GM19395 (cell line): ENCODE results near the gene KIF25.
"Not testable (repeated sequence)": the region's sequence is repeated elsewhere in the genome, so short reads cannot be mapped to it uniquely, and the experiment has no call there.

ENCODE experiments used
- ATAC-seq: cut with Tn5 transposase; IDR thresholded peaks from one replicate; pipeline ENCODE4 v1.9.1; 2021; ENCODE audit warnings: mild to moderate bottlenecking, moderate library complexity; ENCODE audit not compliant: unreplicated experiment

The KIF25 gene

DNA sequence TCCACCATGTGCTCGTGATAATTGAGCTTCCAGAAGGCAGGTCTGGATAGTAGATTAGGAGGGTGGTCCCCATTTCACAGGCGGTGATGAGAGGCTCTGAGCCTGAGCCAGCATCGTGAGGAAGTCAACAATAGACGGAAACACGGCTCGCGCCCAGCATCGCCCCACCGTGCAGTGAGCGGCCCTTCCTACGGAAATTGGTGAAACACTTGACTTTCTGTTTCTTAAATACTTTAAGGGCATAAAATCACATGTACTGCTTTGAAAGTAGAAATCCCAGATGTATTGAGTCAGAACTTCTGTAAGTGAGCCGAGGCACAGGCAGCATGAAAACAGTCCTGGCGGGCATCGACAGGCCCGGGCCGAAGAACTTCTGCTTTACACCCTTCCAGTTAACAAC, 4.3 kb upstream of the KIF25 start:
- ATAC-seq = no peak

DNA sequence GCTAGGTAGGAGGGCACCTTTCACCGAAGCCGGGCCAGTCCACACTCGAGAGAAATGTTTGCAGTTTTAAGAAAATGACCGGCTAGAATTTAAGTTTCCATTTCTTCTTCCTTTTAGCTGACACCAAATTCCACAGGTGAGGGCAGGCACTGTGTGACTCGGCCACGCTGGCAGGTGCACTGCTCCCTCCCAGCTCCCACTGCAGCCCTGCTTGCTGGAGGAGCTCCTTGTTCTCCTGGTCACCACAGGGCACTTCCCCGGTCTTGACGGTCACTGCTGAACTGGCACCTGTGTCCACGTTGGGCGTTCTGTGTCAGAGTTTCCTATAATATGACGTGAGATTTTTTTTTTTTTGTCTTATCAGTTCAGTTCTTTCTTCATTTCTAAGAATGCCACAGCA, 3.6 kb upstream of the KIF25 start:
- ATAC-seq = no peak

GRCh38 chr6:167995302-167995701, 2.2 kb upstream of the KIF25 start:
- no peak for ATAC-seq

- ATAC-seq = no peak
Measured at GRCh38 chr6:167995731-167996151, 1.7 kb upstream of the KIF25 start.

DNA sequence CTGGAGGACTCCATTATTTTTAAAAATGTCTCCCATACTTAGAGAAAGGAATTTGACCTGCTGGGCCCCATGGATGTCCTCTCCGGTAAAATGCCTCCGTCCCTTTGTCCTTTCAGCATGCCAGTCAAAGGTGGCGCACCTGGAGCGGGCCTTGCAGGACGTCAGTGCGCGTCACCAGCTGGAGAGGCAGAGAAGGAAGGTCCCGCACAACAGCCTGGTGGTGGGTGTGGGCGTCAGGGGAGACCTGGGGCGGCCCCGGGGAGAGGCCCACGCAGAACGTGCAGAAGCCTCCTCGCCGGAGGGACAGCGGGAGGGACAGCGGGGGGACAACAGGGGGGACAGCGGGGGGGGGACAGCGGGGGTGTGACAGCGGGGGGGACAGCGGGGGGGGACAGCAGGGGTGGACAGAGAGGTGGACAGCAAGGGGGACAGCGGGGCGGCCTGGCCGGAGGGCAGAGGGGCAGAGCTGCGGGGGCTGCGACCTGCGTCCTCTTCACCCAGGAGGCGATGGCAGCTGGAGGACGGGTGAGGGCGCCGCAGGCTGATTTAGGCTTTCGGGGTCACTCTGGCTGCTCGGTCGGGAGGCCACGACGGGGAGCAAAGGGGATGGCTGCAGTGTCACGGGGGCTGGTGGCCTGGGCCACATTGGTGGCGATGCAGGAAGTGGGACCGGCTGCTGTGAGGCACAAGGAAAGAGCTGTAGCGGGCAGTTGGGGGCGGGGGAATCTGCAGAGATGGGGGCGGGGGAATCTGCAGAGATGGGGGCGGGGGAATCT, 859 bp upstream of the KIF25 start:
- no peak for ATAC-seq

GRCh38 chr6:167998215-167998614, 744 bp downstream of the KIF25 start:
- no peak for ATAC-seq

DNA sequence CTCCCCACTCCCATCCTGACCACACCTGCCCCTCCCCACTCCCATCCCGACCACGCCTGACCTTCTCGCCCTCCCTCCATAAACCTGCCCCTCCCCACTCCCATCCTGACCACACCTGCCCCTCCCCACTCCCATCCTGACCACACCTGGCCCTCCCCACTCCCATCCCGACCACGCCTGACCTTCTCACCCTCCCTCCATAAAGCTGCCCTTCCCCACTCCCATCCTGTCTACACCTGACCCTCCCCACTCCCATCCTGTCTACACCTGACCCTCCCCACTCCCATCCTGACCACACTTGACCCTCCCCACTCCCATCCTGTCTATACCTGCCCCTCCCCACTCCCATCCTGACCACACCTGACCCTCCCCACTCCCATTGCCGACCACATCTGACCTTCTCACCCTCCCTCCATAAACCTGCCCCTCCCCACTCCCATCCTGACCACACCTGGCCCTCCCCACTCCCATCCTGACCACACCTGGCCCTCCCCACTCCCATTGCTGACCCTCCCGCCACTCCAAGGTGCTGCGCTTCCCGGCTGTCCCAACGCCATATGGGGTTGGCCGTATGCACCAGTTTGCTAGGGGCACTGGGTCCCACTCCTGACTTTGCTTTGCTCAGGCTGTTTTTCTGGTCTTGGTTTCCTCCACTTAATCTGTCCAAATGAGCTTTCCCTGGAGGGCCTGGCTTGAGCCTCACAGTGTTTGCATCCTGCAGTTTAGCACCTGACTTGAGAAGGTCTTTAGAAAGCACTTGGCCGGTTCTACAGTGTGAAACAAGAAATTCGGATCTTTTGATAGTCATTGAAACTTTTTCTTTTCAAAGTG, 2.9 kb downstream of the KIF25 start:
- ATAC-seq = no peak

DNA sequence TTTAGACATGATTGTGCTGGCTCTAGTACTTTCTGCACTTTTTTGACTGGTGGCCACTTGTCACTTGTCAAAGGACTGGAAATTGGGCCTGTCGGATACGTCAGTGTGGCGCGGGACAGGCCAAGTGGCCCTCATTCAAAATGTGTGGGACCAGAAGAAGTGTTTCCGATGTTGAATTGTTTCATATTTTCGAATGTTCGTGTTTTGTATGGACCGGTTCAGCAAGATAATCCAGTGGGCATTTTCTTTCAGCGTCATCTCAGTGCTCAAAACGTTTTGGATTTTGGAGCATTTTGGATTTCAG, 3.5 kb downstream of the KIF25 start:
- ATAC-seq = no peak

DNA sequence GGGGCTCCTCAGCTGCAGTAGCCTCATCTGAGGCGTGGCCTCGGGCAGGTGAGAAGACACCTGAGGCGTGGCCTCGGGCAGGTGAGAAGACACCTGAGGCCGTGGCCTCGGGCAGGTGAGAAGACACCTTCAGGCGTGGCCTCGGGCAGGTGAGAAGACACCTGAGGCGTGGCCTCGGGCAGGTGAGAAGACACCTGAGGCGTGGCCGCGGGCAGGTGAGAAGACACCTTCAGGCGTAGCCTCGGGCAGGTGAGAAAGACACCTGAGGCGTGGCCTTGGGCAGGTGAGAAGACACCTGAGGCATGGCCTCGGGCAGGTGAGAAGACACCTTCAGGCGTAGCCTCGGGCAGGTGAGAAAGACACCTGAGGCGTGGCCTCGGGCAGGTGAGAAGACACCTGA, 4.0 kb downstream of the KIF25 start:
- not testable (repeated sequence) for ATAC-seq

DNA sequence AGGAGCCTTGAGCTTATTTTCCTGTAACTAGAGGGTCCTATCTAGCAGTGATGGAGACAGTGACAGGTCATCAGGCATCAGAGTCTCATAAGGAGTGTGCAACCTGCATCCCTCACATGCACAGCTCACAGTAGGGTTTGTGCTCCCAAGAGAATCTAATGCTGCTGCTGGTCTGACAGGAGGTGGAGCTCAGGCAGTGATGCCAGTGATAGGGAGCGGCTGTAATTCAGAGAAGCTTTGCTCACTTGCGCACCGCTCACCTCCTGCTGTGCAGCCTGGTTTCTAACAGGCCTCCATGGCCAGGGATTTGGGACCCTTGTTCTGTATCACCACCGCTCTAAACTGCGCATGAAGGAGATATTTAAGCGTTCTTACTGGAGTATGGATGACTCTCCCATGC, 5.3 kb downstream of the KIF25 start:
- ATAC-seq = no peak

GRCh38 chr6:168004023-168004422, 6.6 kb downstream of the KIF25 start:
- no peak for ATAC-seq

- ATAC-seq = no peak
Measured at GRCh38 chr6:168004945-168005344, 7.5 kb downstream of the KIF25 start.

DNA sequence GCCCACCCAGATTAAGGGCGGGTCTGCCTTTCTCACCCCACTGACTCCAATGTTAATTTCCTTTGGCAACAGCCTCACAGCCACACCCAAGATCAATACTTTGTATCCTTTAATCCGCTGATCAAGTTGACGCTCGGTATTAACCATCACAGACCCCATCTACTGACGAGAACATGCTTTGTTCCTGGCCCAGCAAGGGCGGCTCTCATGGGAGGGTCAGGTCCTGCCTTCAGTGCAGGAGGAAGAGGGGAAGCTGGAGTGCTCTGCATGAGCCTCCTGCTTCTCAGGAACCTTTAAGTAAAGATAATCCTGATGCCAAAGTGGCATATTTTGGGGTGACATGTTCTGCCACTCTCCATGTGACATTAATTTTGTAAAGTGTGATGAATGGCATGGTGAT, 8.3 kb downstream of the KIF25 start:
- no peak for ATAC-seq

DNA sequence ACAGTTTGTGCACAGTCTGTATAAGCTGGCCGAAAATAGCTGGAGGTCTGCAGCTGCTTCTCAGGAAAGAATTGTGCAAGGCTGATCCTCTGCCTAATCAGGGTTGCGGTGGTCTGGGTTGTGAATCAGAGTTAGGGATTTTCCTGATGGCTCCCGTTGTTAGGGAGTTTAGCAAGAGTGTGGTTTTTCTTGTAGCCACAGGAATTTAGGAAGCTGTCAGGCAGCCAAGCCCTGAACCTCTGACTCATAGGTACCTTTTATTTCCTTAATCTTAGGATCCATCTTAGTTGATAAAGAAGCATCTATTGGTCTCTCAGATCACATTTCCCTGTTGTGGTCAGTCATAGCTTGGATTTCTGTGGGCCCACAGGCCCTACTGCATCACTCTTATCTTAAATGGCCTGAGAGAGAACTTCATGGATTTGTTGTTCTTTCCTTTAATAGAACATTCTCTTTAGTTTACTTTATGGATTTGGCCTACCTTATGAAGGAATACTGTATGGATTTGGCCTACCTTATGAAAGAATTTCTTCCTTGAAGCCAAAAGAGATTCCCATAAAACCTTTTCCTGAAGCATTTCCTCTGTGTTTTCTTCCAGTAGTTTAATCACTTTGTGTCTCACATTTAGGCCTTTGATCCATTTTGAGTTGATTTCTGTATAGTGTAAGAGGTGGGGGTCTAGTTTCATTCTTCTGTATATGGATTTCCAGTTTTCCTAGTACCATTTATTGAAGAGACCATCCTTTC, 10.3 kb downstream of the KIF25 start:
- ATAC-seq = no peak

- ATAC-seq = no peak
Measured at GRCh38 chr6:168009331-168009730, 11.9 kb downstream of the KIF25 start.

DNA sequence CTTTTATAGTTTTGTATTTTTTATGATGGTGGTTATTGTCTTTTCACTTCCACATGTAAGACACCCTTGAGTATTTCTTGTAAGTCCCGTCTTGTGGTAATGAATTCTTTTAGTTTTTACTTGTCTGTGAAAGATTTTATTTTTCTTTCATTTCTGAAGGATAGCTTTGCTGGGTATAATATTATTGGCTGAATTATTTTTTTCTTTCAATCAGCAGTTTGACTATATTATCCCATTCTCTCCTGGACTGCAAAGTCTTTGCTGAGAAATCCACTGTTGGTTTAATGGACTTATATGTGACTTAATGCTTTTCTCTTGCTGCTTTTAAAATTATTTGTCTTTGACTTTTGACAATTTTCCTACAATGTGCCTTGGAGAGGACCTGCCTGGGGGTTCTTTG, 13.8 kb downstream of the KIF25 start:
- no peak for ATAC-seq

DNA sequence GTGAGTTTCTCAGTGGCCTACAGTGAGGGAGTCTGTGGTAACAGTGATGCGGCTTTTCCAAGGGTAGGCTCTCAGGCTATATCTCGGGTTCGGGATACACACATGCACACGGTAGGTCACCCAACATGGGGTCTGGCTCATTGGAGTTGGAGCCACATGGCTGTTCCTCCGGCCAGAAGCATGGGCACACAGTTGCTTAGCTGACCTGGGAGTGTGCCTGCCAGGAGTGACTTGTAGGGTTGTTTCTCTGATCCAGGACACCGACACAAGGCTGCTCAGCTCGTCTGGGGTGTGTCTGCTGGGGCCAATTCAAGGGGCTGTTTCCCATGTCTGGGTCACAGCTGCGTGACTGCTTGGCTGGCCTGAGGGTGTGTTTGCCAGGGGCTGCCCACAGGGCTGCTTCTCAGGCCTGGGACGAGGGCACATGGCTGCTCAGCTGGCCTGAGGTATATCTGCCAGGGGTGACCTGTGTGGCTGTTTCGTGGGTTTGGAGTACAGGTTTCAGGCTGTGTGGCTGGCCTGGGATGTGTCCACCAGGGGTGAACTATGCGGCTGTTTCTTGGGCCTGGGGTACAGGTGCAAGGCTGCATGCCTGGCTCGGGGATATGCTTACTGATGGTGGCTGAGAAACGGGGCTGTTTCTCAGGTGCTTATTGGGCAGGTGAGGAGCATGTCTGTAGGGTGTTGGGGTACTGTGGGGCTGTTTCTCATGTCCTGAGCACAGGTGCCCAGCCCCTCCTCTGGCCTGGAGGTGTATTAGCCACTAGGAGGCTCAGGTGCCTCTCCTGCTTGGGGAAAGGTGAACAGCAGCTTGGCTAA, 15.2 kb downstream of the KIF25 start:
- ATAC-seq = no peak

DNA sequence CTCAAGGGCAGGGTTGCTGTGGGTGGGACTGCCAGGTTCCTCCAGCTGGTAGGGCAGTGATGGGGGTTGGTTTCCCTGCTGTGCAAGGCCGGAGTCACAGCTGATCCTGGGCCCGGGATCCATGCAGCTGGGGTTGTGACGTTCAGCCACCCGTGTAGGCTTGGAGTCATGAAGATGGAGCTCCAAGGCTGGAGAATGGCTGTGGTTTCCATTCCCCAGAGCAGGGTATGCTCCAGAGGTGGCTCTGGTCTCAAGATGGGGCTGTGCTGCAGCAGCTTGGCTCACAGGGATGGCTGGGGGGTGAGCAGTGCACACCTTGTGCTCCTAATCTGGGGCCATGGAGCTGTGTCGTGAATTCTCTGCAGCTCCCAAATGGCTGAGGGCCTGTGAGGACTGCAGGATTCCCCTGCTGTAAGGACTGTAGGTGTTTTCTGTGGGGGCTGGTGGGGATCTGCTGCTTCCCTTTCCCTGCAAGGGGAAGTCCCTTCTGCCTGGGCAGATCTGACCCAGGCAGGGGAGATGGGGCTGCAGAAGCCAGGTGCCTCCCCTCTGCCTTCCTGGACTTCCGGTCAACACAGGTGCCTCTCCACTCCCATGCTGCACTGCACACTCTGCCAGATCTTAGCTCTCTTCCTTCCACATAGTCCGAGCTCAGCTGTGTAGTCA, 15.9 kb downstream of the KIF25 start:
- ATAC-seq = no peak

DNA sequence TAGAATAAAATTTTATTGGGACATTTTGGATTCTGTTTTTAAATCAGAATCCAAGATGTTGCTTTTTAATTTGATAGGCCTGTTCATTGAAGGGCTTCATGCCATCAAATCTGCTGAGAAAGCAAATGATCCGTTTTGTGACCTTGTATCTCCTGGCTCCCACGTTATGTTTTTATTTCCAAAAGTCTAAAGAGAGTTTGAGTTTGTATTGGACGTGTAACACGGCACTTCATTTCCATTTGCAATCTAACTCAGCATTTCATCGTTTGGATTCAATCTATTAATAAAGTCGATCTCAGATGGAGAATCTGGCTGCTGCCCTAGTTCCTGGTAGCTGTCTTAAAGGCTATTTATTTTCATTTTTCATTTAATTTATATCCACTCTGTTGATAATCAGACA, 17.0 kb downstream of the KIF25 start:
- no peak for ATAC-seq

DNA sequence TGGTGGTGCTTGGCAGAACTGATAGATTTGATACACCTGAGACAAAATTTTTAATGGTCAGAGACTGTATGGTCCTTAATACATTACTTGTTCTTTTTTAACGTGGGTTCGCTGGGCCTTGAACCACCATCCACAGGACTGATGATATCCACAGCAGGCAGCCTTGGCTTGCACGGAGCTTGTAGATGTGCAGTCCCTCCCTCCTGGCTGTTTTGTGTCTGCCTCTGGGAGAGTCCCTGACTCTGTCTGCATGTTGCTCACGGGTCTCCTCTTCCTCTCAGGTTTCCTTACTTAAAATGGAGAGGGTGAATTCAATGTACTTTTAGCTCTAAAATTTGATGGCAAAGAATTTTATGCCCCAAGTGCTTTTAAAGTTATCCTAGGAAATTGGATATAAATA, 17.5 kb downstream of the KIF25 start:
- ATAC-seq = no peak
